Limb (tissue), 2 donors: ENCODE data around the gene MRPS27.
"Not testable (repeated sequence)": the region's sequence is repeated elsewhere in the genome, so short reads cannot be mapped to it uniquely, and the experiment has no call there.

ENCODE experiments used
- DNase-seq, 2 donors: peaks; one replicate each; pipeline ENCODE4 v3.0.0-alpha.2; 2016; ENCODE audit errors: extremely low spot score in 2 of 2

The MRPS27 gene

DNA sequence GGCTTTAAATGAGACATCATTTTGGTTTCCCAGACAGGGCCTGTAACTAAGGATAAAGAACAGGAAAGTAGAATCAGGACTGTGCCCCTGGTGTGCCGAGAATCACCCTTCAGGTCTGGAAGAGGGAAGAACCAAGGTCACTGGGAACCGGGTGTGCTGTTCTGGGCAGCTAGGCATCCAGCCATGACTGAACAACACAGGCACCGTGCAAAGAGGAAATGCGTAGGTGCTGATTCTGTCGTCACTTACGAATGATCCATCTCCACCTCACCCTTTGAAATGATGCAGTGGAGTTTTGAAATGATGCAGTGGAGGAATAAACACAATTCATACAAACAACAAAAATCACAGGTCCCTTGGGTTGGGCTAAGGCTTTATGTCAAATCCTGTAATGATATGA, 148.4 kb downstream of the MRPS27 start:
- DNase-seq = no peak

DNA sequence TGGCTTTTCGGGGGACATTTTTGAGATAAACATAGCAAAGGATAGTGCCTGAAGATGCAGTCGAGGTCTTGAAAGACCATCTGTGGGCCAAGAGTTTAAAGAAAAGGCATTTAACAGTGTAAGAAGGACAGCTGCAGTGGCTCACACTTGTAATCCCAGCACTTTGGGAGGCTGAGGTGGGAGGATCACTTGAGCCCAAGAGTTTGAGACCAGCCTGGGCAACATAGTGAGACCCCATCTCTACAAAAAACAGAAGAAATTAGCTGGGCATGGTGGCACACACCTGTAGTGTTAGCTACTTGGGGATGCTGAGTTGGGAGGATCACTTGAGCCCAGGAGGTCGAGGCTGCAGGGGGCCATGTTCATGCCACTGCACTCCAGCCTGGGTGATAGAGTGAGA, 148.9 kb downstream of the MRPS27 start:
- not testable (repeated sequence) for DNase-seq

DNA sequence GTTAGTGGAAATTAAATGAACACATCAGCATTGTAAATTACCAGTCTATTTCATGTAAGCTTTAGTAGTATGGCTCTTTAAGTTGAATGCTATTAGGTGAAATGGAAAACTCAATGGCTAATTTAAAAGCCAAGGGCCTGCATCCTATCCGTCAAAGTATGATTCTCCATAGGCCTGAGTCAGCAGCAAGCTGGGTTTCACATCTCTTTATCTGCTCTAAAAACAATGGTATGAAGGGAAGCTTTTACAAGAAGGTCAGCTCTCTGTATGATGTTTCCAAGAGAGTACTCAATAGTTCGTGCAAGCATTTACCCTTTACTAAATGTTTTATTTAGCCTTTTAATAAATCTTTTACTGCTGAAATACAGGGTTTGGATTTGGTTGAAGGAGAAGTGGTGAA, 149.9 kb downstream of the MRPS27 start:
- DNase-seq = no peak
